HepG2 (cell line): ENCODE data around the gene RPL18. TPM values are rescaled to one million over a fixed set of nuclear protein-coding genes. Genes with fewer than 3 reads are reported as not detected.

Source experiments
- ATAC-seq: fragments of 200-7000 bp; cut with Tn5 transposase; 3 replicates; pipeline ENCODE4 v1.9.1; 2020; ENCODE audit warnings: mild to moderate bottlenecking, moderate library complexity
- BruUV-seq: library from RNA; stranded (reverse); fragments of 400-500 nt; replicated peaks from 2 replicates; lab custom pipeline; 2021; lab: Mats Ljungman, UMichigan
- CTCF ChIA-PET: fragments of 300-600 bp; formaldehyde crosslinking; extraction: SDS; loops from one replicate; lab custom pipeline; 2021; ENCODE audit warnings: low total read pairs, inconsistent platforms, low intra/inter-chr PET ratio; lab: Yijun Ruan, JAX
- POLR2A ChIA-PET: fragments of 350-600 bp; sonication (Branson Sonifier 250); formaldehyde crosslinking; loops from one replicate; lab custom pipeline; 2020; ENCODE audit warnings: antibody characterized with exemption, inconsistent platforms; lab: Yijun Ruan, JAX
- DNase-seq: peaks from one replicate; pipeline ENCODE4 v3.0.0-alpha.2; 2015; ENCODE audit warnings: low spot score
- FAIRE-seq: peaks from 3 replicates; lab custom pipeline; 2011; peaks lifted over from hg19 to GRCh38; lab: Jason Lieb, UNC
- H2AFZ ChIP-seq: one replicate; pipeline ENCODE4 v1.6.1; 2011; ENCODE audit warnings: low read length, inconsistent platforms
- H3K27ac ChIP-seq: fragments of 300-600 bp; 3 replicates; pipeline ENCODE4 v1.8.0; 2011; ENCODE audit warnings: mixed run types, mild to moderate bottlenecking, mixed read lengths, low read length, inconsistent platforms; ENCODE audit not compliant: insufficient read depth; ENCODE audit errors: extremely low read length
- H3K27me3 ChIP-seq, 2 experiments: fragments of 200-600 bp in 1 of 2; 2 replicates in 1 of 2; 3 replicates in 1 of 2; pipeline versions ENCODE4 v1.6.0 to v1.8.0; 2011; ENCODE audit warnings: low read length in 2 of 2, mild to moderate bottlenecking in 2 of 2, moderate library complexity in 2 of 2, inconsistent platforms in 1 of 2; ENCODE audit not compliant: insufficient read depth in 2 of 2, control insufficient read depth in 1 of 2
- H3K36me3 ChIP-seq, 2 experiments: fragments of 200-600 bp in 1 of 2; replicated peaks in 1 of 2; 2 replicates in 1 of 2; 3 replicates in 1 of 2; pipeline versions ENCODE4 v1.5.1 to v1.8.0; 2011; ENCODE audit warnings: low read length in 2 of 2, inconsistent platforms in 1 of 2; ENCODE audit not compliant: insufficient read depth in 2 of 2, control insufficient read depth in 1 of 2
- H3K4me1 ChIP-seq: 2 replicates; pipeline ENCODE4 v1.5.1; 2012; ENCODE audit warnings: low read length, inconsistent platforms; ENCODE audit not compliant: insufficient read depth
- H3K4me2 ChIP-seq: 2 replicates; pipeline ENCODE4 v1.6.0; 2011; ENCODE audit warnings: low read depth, low read length, inconsistent platforms
- H3K4me3 ChIP-seq, 3 experiments: fragments of 200-600 bp in 1 of 3; sonication (generic), shearing (Covaris generic) in 1 of 3; replicated peaks in 1 of 3; 2 replicates each; pipeline ENCODE4 v1.5.1; 2011 to 2016; ENCODE audit warnings: low read length in 3 of 3, inconsistent platforms in 2 of 3, low read depth in 2 of 3, mild to moderate bottlenecking in 2 of 3, control low read depth in 1 of 3, mixed read lengths in 1 of 3; ENCODE audit not compliant: insufficient read depth in 1 of 3
- H3K79me2 ChIP-seq: one replicate; pipeline ENCODE4 v1.6.1; 2011; ENCODE audit warnings: low read length, inconsistent platforms; ENCODE audit not compliant: insufficient read depth
- H3K9ac ChIP-seq: 2 replicates; pipeline ENCODE4 v1.6.0; 2011; ENCODE audit warnings: mild to moderate bottlenecking, low read depth, low read length, inconsistent platforms; ENCODE audit not compliant: insufficient read depth
- H3K9me3 ChIP-seq: 2 replicates; pipeline ENCODE4 v1.5.1; 2012; ENCODE audit warnings: mild to moderate bottlenecking, low read length
- H4K20me1 ChIP-seq: 2 replicates; pipeline ENCODE4 v1.6.0; 2011; ENCODE audit warnings: inconsistent platforms, mild to moderate bottlenecking, low read length, moderate library complexity; ENCODE audit not compliant: insufficient read depth
- NPAS2 ChIP-seq: sonication (generic); formaldehyde crosslinking; IDR thresholded peaks from 2 replicates; pipeline ENCODE4 v1.8.0; 2022; ENCODE audit warnings: mild to moderate bottlenecking, missing genetic modification reagents, borderline replicate concordance
- UBTF ChIP-seq: sonication (generic); formaldehyde crosslinking; IDR thresholded peaks from 2 replicates; pipeline ENCODE4 v1.4.0; 2020; ENCODE audit warnings: mild to moderate bottlenecking, missing genetic modification reagents
- WGBS: methylation state at CpG from one replicate; pipeline ENCODE4 v1.1.6; 2017; ENCODE audit warnings: low lambda C conversion rate; 5-methylcytosine and 5-hydroxymethylcytosine counted together
- in situ Hi-C: cut with HindIII; loops from 2 replicates; pipeline ENCODE4 v1.10.0; 2017; ENCODE audit warnings: low pct_unique_long_range_greater_than_20kb; ENCODE audit not compliant: extremely low pct_ligation_motif_present
- intact Hi-C: fragments of 100-400 bp; cut with micrococcal nuclease; formaldehyde crosslinking; loops from one replicate; pipeline ENCODE4 v1.10.0; 2022; ENCODE audit not compliant: unreplicated experiment
- polyA plus RNA-seq, 8 experiments: library from polyadenylated mRNA; depleted of rRNA in 3 of 8; stranded (reverse) in 7 of 8; unstranded in 1 of 8; fragments of >200 nt; fragmentation: Illumina TruSeq in 4 of 8; extraction: Trizol in 4 of 8; gene quantifications; 2 replicates each; pipeline versions ENCODE4 v1.2.1 to v1.2.3, GENCODE V29; 2011 to 2016; ENCODE audit warnings: low read depth in 4 of 8, missing spikeins in 1 of 8, mixed read lengths in 1 of 8; ENCODE audit not compliant: insufficient read depth in 1 of 8
- total RNA-seq, 5 experiments: library from RNA; depleted of rRNA; stranded (reverse); fragments of >200 nt; fragmentation: Illumina TruSeq; extraction: Trizol; gene quantifications; 2 replicates each; pipeline ENCODE4 v1.2.3, GENCODE V29; 2016; ENCODE audit warnings: low read depth in 1 of 5

RPL18 gene
- total and polyA plus RNA-seq, 2 of the 13 experiments (the other 11 are each of a cell fraction or from before 2014, with no cell fraction given): 1,485 to 1,639 TPM

GRCh38 chr19:48645620-48646000 lies 26.6 kb upstream of the RPL18 start:
- no peak for FAIRE-seq

More at GRCh38 chr19:48645620-48646000, 26.6 kb upstream of the RPL18 start:
- ATAC-seq: peak; percentile 20
- Histone ChIP-seq H3K27ac (no peak overlapping the region), H2AFZ (peak overlapping the region; percentile 86), H3K27me3 (peaks cover 0 to 1% of the 10 kb centered on the region in 2 experiments; a peak in 2 of 5 replicates), H3K4me1 (peaks cover 14% of the 10 kb centered on the region), H3K36me3 (no peaks in the 10 kb centered on the region), H3K9me3 (no peaks in the 10 kb centered on the region), H3K9ac (no peak overlapping the region)
- in situ Hi-C loops (loop anchor here (5.0 kb wide), 2 partner anchors 142 to 197 kb away; no protein-coding TSS in a partner anchor), intact Hi-C loops (no loop called here)
- BruUV-seq: no TSS peak
- no peak for DNase-seq
- CTCF ChIA-PET: interaction anchor here (0.7 to 1.5 kb wide), 2 partner anchors 93 to 190 kb away, joined by 3 to 10 read pairs; no protein-coding TSS in a partner anchor
- WGBS: 5% methylated on average over 4 of the region's 6 CpGs
- TF ChIP-seq UBTF (CRISPR knock-in tag) (0 out of 2 replicates have a peak, but pooled peaks have one; percentile 7), NPAS2 (CRISPR knock-in tag) (no peak)
- TF ChIP-seq, all 625 proteins: peak for 1
- H3K4me3 ChIP-seq: peak overlapping the region; percentile 52 to 69 (median 59); a peak in 4 of 6 replicates
- no peaks in the 10 kb centered on the region for H4K20me1 ChIP-seq
- peak overlapping the region; percentile 88 for H3K4me2 ChIP-seq
- H3K79me2 ChIP-seq: no peaks in the 10 kb centered on the region
- POLR2A ChIA-PET: interaction anchor here (1.2 to 3.4 kb wide), 8 partner anchors 9 to 161 kb away, joined by 3 to 16 read pairs (median 4); partner anchors contain the start of genes DBP, RPL18 and SPHK2
